ENCODE results near the gene PDF. TPM values are rescaled to one million over a fixed set of nuclear protein-coding genes. Genes with fewer than 3 reads are reported as not detected.

The PDF gene
- total RNA-seq, 1 donor from 2014 or later, result 44.9 TPM

DNA sequence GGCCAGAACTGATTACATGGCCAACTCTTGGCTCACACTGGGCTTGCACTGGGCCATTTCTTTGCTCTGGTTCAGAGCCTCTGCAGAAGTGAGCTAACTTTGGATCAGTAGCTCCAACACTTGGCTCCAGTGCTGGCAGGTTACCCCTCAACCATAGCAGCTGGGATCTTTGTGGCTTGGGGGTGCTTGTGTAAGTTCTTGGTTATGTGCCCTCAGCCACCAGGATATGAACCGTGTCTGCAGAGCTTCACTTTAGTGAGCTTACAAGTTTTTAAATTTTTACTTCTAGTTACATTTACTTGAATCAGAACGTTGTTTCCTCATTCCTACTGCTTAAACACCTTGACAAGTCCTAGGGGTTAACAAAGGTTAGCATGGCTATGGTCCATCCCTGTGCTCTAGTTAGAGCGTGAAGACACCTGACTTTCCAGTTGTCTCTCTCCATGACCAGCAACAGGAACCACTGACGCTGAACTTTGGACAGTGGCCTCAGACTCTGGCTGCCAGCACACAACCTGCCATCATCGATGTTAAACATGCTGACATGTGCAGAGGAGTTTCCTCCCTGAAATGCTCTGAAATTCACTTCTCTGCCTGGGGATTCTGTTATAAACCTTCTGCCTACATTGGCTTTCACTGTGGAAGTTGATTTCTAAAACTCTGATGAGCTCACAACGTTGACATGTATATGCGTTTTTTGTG is 4.1 kb downstream of the PDF start:
- Histone ChIP-seq H3K27ac (no peak overlapping the region), H3K9me3 (no peaks in the 10 kb centered on the region), H3K4me3 (no peak overlapping the region), H3K27me3 (no peaks in the 10 kb centered on the region), H3K36me3 (peaks cover 0 to 43% of the 10 kb centered on the region in 2 donors), H3K4me1 (peaks cover 71% of the 10 kb centered on the region)
- intact Hi-C loops (cut with DNase I), result no loop called here
- no peak for DNase-seq (ENCODE audit: extremely low spot score in 2 of 2)
- TF ChIP-seq CTCF (IDR thresholded peaks at IDR 0.05) (no peak), POLR2AphosphoS5 (IDR thresholded peaks at IDR 0.05; ENCODE audit: insufficient read depth in 1 of 2, low read depth in 1 of 2) (no peak), POLR2A (IDR thresholded peaks at IDR 0.05) (no peak)

DNA sequence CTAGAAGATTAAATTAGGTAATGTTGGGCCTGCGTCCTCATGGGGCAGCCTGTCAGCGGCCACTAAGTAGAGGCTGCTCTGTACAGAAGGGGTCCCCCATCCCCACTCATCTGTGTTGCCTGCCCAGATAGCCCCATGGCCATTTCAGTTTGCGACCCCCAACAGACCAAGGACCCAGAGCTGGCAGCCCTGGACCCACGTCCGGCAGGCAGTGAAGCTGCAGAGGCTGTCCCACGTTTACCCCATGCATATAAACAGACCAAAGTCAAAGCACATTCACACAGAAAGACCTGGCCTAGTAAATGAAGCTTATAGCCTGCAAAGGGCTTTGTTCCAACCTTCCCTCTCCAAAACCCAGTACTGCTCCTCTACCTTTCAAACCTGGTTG is 4.6 kb downstream of the PDF start:
- no peaks in the 10 kb centered on the region for H3K27me3 ChIP-seq
- peaks cover 66% of the 10 kb centered on the region for H3K4me1 ChIP-seq
- H3K27ac ChIP-seq, result no peak overlapping the region
- no peaks in the 10 kb centered on the region for H3K9me3 ChIP-seq
- no peak overlapping the region for H3K4me3 ChIP-seq
- TF ChIP-seq CTCF (IDR thresholded peaks at IDR 0.05) (no peak), POLR2A (IDR thresholded peaks at IDR 0.05) (no peak), POLR2AphosphoS5 (IDR thresholded peaks at IDR 0.05; ENCODE audit: insufficient read depth in 1 of 2, low read depth in 1 of 2) (no peak)
- peak in 1 of 2 donors; percentile 84 for DNase-seq (ENCODE audit: extremely low spot score in 2 of 2)
- intact Hi-C loops (cut with DNase I), result no loop called here
- H3K36me3 ChIP-seq, result peaks cover 0 to 49% of the 10 kb centered on the region in 2 donors

DNA sequence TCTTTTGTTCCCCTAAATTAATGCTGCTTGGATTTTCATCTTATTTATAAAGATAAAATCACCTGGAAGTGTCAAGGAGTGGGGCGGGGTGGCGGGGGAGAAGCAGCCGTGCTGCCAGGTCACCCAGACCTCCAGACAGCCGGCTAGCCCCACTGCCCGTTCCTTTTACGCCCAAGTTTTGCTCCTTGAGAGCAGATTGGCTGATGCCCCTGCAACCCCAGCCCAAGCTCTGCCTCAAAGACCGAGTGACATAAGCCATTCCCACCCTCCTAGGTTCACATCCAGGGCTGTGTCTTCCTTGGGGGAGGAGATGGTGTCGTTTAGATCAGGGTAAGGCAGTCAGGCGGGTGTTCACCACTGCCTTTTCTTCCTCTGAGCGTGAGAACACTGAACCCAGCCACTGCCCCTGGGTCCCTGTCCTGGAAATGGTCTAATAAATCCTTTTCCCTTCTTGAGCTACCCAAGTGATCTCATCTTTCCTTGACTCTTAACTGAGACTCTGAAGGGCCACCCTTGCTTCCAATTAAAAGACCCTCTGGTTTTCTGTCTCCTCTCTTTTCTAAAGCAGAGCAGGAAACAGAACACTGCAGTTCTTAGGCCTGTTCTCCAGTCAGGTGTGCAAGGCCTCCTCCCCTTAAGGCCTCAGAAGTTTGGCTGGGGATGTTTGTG is 5.7 kb downstream of the PDF start:
- H3K4me3 ChIP-seq, result no peak overlapping the region
- no peaks in the 10 kb centered on the region for H3K9me3 ChIP-seq
- H3K27me3 ChIP-seq, result no peaks in the 10 kb centered on the region
- no peak for DNase-seq (ENCODE audit: extremely low spot score in 2 of 2)
- intact Hi-C loops (cut with DNase I), result no loop called here
- H3K4me1 ChIP-seq, result peaks cover 64% of the 10 kb centered on the region
- peaks cover 0 to 60% of the 10 kb centered on the region in 2 donors for H3K36me3 ChIP-seq
- H3K27ac ChIP-seq, result no peak overlapping the region
- TF ChIP-seq CTCF (IDR thresholded peaks at IDR 0.05) (no peak), POLR2AphosphoS5 (IDR thresholded peaks at IDR 0.05; ENCODE audit: insufficient read depth in 1 of 2, low read depth in 1 of 2) (no peak), POLR2A (IDR thresholded peaks at IDR 0.05) (no peak)

- Histone ChIP-seq H3K27me3 (no peaks in the 10 kb centered on the region), H3K4me1 (peaks cover 57% of the 10 kb centered on the region), H3K4me3 (no peak overlapping the region), H3K9me3 (no peaks in the 10 kb centered on the region), H3K27ac (no peak overlapping the region), H3K36me3 (peaks cover 0 to 66% of the 10 kb centered on the region in 2 donors)
- intact Hi-C loops (cut with DNase I), result no loop called here
- TF ChIP-seq POLR2A (IDR thresholded peaks at IDR 0.05) (no peak), POLR2AphosphoS5 (IDR thresholded peaks at IDR 0.05; ENCODE audit: insufficient read depth in 1 of 2, low read depth in 1 of 2) (no peak), CTCF (IDR thresholded peaks at IDR 0.05) (no peak)
- DNase-seq (ENCODE audit: extremely low spot score in 2 of 2), result no peak
These were observed 6.3 kb downstream of the PDF start for GRCh38 chr16:69324013-69324531.

GRCh38 chr16:69323415-69323814 is 7.0 kb downstream of the PDF start:
- peaks cover 0 to 73% of the 10 kb centered on the region in 2 donors for H3K36me3 ChIP-seq
- peaks cover 51% of the 10 kb centered on the region for H3K4me1 ChIP-seq
- H3K9me3 ChIP-seq, result no peaks in the 10 kb centered on the region
- TF ChIP-seq POLR2AphosphoS5 (IDR thresholded peaks at IDR 0.05; ENCODE audit: insufficient read depth in 1 of 2, low read depth in 1 of 2) (no peak), CTCF (IDR thresholded peaks at IDR 0.05) (no peak), POLR2A (IDR thresholded peaks at IDR 0.05) (no peak)
- H3K27me3 ChIP-seq, result no peaks in the 10 kb centered on the region
- H3K4me3 ChIP-seq, result no peak overlapping the region
- no peak for DNase-seq (ENCODE audit: extremely low spot score in 2 of 2)
- H3K27ac ChIP-seq, result no peak overlapping the region
- intact Hi-C loops (cut with DNase I), result no loop called here
